Activated effector memory CD4-positive, alpha-beta T cell treated with Interleukin-2 at 50 U/mL for 16 hours (primary cell): ENCODE measurements around the gene NUP37.

Experiments
- DNase-seq: peaks from one replicate; pipeline ENCODE4 v3.0.0-alpha.2; 2020

The NUP37 gene

GRCh38 chr12:102024765-102025164 lies 95.1 kb downstream of the NUP37 start:
- DNase-seq, result no peak

- no peak for DNase-seq
Observed at GRCh38 chr12:102023343-102023930, 96.5 kb downstream of the NUP37 start.
